Measurements from ENCODE around the gene MAST2.

GRCh38 chr1:45857101-45857700, 53.8 kb downstream of the MAST2 start:
- no peak for TF ChIP-seq MXI1 (IDR thresholded peaks at IDR 0.05; ENCODE audit: borderline replicate concordance, low read depth, low read length)
- TF ChIP-seq CTCF (conservative IDR thresholded peaks at IDR 0.05; ENCODE audit: low read depth, low read length): no peak
- TF ChIP-seq POLR2A (IDR thresholded peaks at IDR 0.05; ENCODE audit: low read depth, low read length): no peak

All from IMR-90 (cell line).